Hematopoietic multipotent progenitor cell treated with erythropoietin and hydrocortisone succinate and interleukin-3 and kit ligand, for 4 days (in vitro differentiated cells): Measurements from ENCODE around the gene KLF15.

Experiments
- DNase-seq: peaks from one replicate; pipeline ENCODE4 v3.0.0-alpha.2; 2015

Gene KLF15

GRCh38 chr3:126357295-126358037 lies at the start of gene KLF15:
TSS of gene KLF15 (minus strand) at chr3:126357408. CDS start at chr3:126352922, 4,486 bp downstream.
- DNase-seq, result peak; percentile 90

- no peak for DNase-seq
Observed at GRCh38 chr3:126406389-126407296, 49.4 kb upstream of the KLF15 start.

- no peak for DNase-seq
Observed at GRCh38 chr3:126402666-126403302, 45.6 kb upstream of the KLF15 start.

GRCh38 chr3:126402178-126402577 lies 45.0 kb upstream of the KLF15 start:
- no peak for DNase-seq

GRCh38 chr3:126401611-126402160 lies 44.5 kb upstream of the KLF15 start:
- DNase-seq, result no peak

GRCh38 chr3:126399756-126400155 lies 42.5 kb upstream of the KLF15 start:
- no peak for DNase-seq

- peak; percentile 35 for DNase-seq
Observed at GRCh38 chr3:126399351-126399735, 42.1 kb upstream of the KLF15 start.

- DNase-seq, result no peak
Observed at GRCh38 chr3:126398423-126399350, 41.5 kb upstream of the KLF15 start.

GRCh38 chr3:126397610-126398422 lies 40.6 kb upstream of the KLF15 start:
- DNase-seq, result no peak

- DNase-seq, result no peak
Observed at GRCh38 chr3:126396536-126396935, 39.3 kb upstream of the KLF15 start.

- DNase-seq, result no peak
Observed at GRCh38 chr3:126395846-126396513, 38.8 kb upstream of the KLF15 start.

- no peak for DNase-seq
Observed at GRCh38 chr3:126394977-126395321, 37.7 kb upstream of the KLF15 start.

GRCh38 chr3:126394179-126394976 lies 37.2 kb upstream of the KLF15 start, which contains the start of gene CFAP100:
TSS of gene CFAP100 (plus strand) at chr3:126394909. CDS start at chr3:126396001, 1,092 bp downstream.
- peak; percentile 27 for DNase-seq

GRCh38 chr3:126393563-126393962 lies 36.4 kb upstream of the KLF15 start:
- DNase-seq, result no peak

GRCh38 chr3:126392246-126392645 lies 35.0 kb upstream of the KLF15 start:
- DNase-seq, result no peak

- no peak for DNase-seq
Observed at GRCh38 chr3:126391631-126392030, 34.4 kb upstream of the KLF15 start.

GRCh38 chr3:126390751-126391150 lies 33.5 kb upstream of the KLF15 start:
- no peak for DNase-seq

GRCh38 chr3:126390201-126390600 lies 33.0 kb upstream of the KLF15 start:
- DNase-seq, result no peak

- DNase-seq, result no peak
Observed at GRCh38 chr3:126389794-126390146, 32.6 kb upstream of the KLF15 start.
